RWPE2 (cell line): ENCODE measurements around the gene CDK17.
"Not testable (repeated sequence)": the region's sequence is repeated elsewhere in the genome, so short reads cannot be mapped to it uniquely, and the experiment has no call there.

Experiments
- ATAC-seq: fragments of 200-7000 bp; cut with Tn5 transposase; 3 replicates; pipeline ENCODE4 v1.9.1; 2021; ENCODE audit warnings: low read depth
- DNase-seq: peaks from one replicate; pipeline ENCODE4 v3.0.0-alpha.2; 2020; ENCODE audit warnings: low spot score
- H3K27ac ChIP-seq: fragments of 450-650 bp; 2 replicates; pipeline ENCODE4 v1.5.1; 2017; ENCODE audit warnings: mild to moderate bottlenecking; ENCODE audit not compliant: poor library complexity, severe bottlenecking
- H3K27me3 ChIP-seq: fragments of 250-450 bp; sonication (Bioruptor Pico); 2 replicates; pipeline ENCODE4 v1.5.1; 2021; ENCODE audit warnings: mild to moderate bottlenecking, moderate library complexity; ENCODE audit not compliant: insufficient read depth, poor library complexity, severe bottlenecking
- H3K36me3 ChIP-seq: fragments of 250-450 bp; sonication (Bioruptor Pico); 2 replicates; pipeline ENCODE4 v1.5.1; 2020; ENCODE audit warnings: low read depth, mild to moderate bottlenecking, moderate library complexity
- H3K4me1 ChIP-seq: fragments of 250-450 bp; sonication (Bioruptor Pico); 2 replicates; pipeline ENCODE4 v1.5.1; 2021; ENCODE audit warnings: mild to moderate bottlenecking, moderate library complexity; ENCODE audit not compliant: insufficient read depth, poor library complexity, severe bottlenecking
- H3K4me3 ChIP-seq: fragments of 250-450 bp; sonication (Bioruptor Pico); 2 replicates; pipeline ENCODE4 v1.5.1; 2021; ENCODE audit warnings: mild to moderate bottlenecking, moderate library complexity; ENCODE audit not compliant: severe bottlenecking
- H3K9me3 ChIP-seq: fragments of 250-450 bp; sonication (Bioruptor Pico); 2 replicates; pipeline ENCODE4 v1.5.1; 2021; ENCODE audit warnings: mild to moderate bottlenecking, moderate library complexity; ENCODE audit not compliant: severe bottlenecking
- CTCF ChIP-seq: fragments of 450-650 bp; IDR thresholded peaks from one replicate; pipeline ENCODE4 v1.5.1; 2017; ENCODE audit warnings: mild to moderate bottlenecking, moderate library complexity; ENCODE audit not compliant: poor library complexity, severe bottlenecking

Gene CDK17

GRCh38 chr12:96421014-96421413 is 20.8 kb upstream of the CDK17 start:
- Histone ChIP-seq H3K9me3 (no peaks in the 10 kb centered on the region), H3K27ac (peak overlapping the region; percentile 5), H3K4me3 (no peak overlapping the region)

GRCh38 chr12:96420277-96420835 is 20.1 kb upstream of the CDK17 start:
- TF ChIP-seq CTCF = no peak
- Histone ChIP-seq H3K4me1 (peaks cover 42% of the 10 kb centered on the region), H3K4me3 (no peak overlapping the region), H3K27ac (peak overlapping the region; percentile 5), H3K9me3 (no peaks in the 10 kb centered on the region), H3K36me3 (peaks cover 33% of the 10 kb centered on the region), H3K27me3 (no peaks in the 10 kb centered on the region)
- no peak for DNase-seq
- ATAC-seq = no peak

More at GRCh38 chr12:96421014-96421413, 20.8 kb upstream of the CDK17 start:
- no peak for ATAC-seq
- TF ChIP-seq CTCF = no peak
- DNase-seq = no peak
- Histone ChIP-seq H3K36me3 (peaks cover 33% of the 10 kb centered on the region), H3K4me1 (peaks cover 42% of the 10 kb centered on the region), H3K27me3 (no peaks in the 10 kb centered on the region)

GRCh38 chr12:96419576-96420276 is 19.5 kb upstream of the CDK17 start:
- Histone ChIP-seq H3K36me3 (peaks cover 29% of the 10 kb centered on the region), H3K4me3 (no peak overlapping the region), H3K27ac (no peak overlapping the region), H3K27me3 (no peaks in the 10 kb centered on the region), H3K9me3 (no peaks in the 10 kb centered on the region), H3K4me1 (peaks cover 42% of the 10 kb centered on the region)
- no peak for ATAC-seq
- no peak for TF ChIP-seq CTCF
- DNase-seq = no peak

GRCh38 chr12:96417688-96418087 is 17.4 kb upstream of the CDK17 start:
- not testable (repeated sequence) for ATAC-seq, DNase-seq
- peaks cover 13% of the 10 kb centered on the region; the same call in 1 of the 2 replicates for H3K36me3 ChIP-seq

GRCh38 chr12:96416033-96416799 is 16.0 kb upstream of the CDK17 start:
- no peak for TF ChIP-seq CTCF
- H3K9me3 ChIP-seq = no peaks in the 10 kb centered on the region
- DNase-seq = peak; percentile 73
- peaks cover under 1% of the 10 kb centered on the region; the same call in 1 of the 2 replicates for H3K36me3 ChIP-seq
- peak; percentile 76 for ATAC-seq
- H3K4me3 ChIP-seq = no peak overlapping the region
- H3K27me3 ChIP-seq = no peaks in the 10 kb centered on the region
- peaks cover 40% of the 10 kb centered on the region for H3K4me1 ChIP-seq
- peak overlapping the region; percentile 89 for H3K27ac ChIP-seq

More at GRCh38 chr12:96417688-96418087, 17.4 kb upstream of the CDK17 start:
- H3K4me1 ChIP-seq = peaks cover 46% of the 10 kb centered on the region
- H3K9me3 ChIP-seq, H3K27me3 ChIP-seq, H3K4me3 ChIP-seq: not testable (repeated sequence)
- peak overlapping the region; percentile 89 for H3K27ac ChIP-seq
